SK-N-SH (cell line): Measurements from ENCODE around the gene PPP1R13L. TPM values are rescaled to one million over a fixed set of nuclear protein-coding genes. Genes with fewer than 3 reads are reported as not detected.

Source experiments
- CTCF ChIA-PET: fragments of 300-600, 350-600 bp; formaldehyde crosslinking; extraction: SDS; loops from one replicate; lab custom pipeline; 2021; lab: Yijun Ruan, JAX
- POLR2A ChIA-PET: fragments of 350-600 bp; sonication (Branson Sonifier 250); formaldehyde crosslinking; extraction: SDS; loops from one replicate; lab custom pipeline; 2020; ENCODE audit warnings: antibody characterized with exemption, inconsistent platforms; lab: Yijun Ruan, JAX
- DNase-seq: peaks from one replicate; pipeline ENCODE4 v3.0.0; 2012
- H2AFZ ChIP-seq: fragments of 200-600 bp; sonication (generic); 2 replicates; pipeline ENCODE4 v1.8.1; 2016; ENCODE audit warnings: antibody characterized with exemption, mild to moderate bottlenecking, low read depth
- H3F3A ChIP-seq: fragments of 200-600 bp; sonication (generic); replicated peaks from 2 replicates; pipeline ENCODE3; 2016; ENCODE audit warnings: antibody characterized with exemption, mild to moderate bottlenecking; ENCODE audit not compliant: insufficient read depth
- H3K27ac ChIP-seq, 2 experiments: fragments of 200-500 bp in 1 of 2; fragments of 200-600 bp in 1 of 2; sonication (Bioruptor generic) in 1 of 2; sonication (generic), shearing (Covaris generic) in 1 of 2; 2 replicates each; pipeline versions ENCODE4 v1.5.1 to v1.6.1; 2014 to 2016; ENCODE audit warnings: low read depth in 2 of 2, inconsistent platforms in 1 of 2, low read length in 1 of 2, mild to moderate bottlenecking in 1 of 2, mixed read lengths in 1 of 2
- H3K27me3 ChIP-seq: fragments of 200-600 bp; sonication (generic), shearing (Covaris generic); 2 replicates; pipeline ENCODE4 v1.6.1; 2016; ENCODE audit warnings: mixed run types; ENCODE audit not compliant: insufficient read depth
- H3K36me3 ChIP-seq, 2 experiments: fragments of 200-500 bp in 1 of 2; fragments of 200-600 bp in 1 of 2; sonication (Bioruptor generic) in 1 of 2; sonication (generic) in 1 of 2; replicated peaks in 1 of 2; 2 replicates each; pipeline versions ENCODE3 to v1.5.1; 2014 to 2016; ENCODE audit warnings: low read length in 1 of 2, mild to moderate bottlenecking in 1 of 2; ENCODE audit not compliant: insufficient read depth in 2 of 2, control insufficient read depth in 1 of 2
- H3K4me1 ChIP-seq, 2 experiments: fragments of 200-500 bp in 1 of 2; fragments of 200-600 bp in 1 of 2; sonication (Bioruptor generic) in 1 of 2; sonication (generic), shearing (Covaris generic) in 1 of 2; 2 replicates each; pipeline versions ENCODE4 v1.5.1 to v1.6.1; 2014 to 2016; ENCODE audit warnings: low read depth in 1 of 2, low read length in 1 of 2, mixed run types in 1 of 2; ENCODE audit not compliant: insufficient read depth in 2 of 2, control insufficient read depth in 1 of 2
- H3K4me2 ChIP-seq: fragments of 200-600 bp; sonication (generic), shearing (Covaris generic); 2 replicates; pipeline ENCODE4 v1.6.1; 2017; ENCODE audit warnings: mixed run types
- H3K4me3 ChIP-seq, 2 experiments: fragments of 200-500 bp in 1 of 2; fragments of 200-600 bp in 1 of 2; sonication (Bioruptor generic) in 1 of 2; sonication (generic), shearing (Covaris generic) in 1 of 2; 2 replicates each; pipeline versions ENCODE4 v1.5.1 to v1.8.1; 2014 to 2016; ENCODE audit warnings: low read depth in 2 of 2, inconsistent platforms in 1 of 2, low read length in 1 of 2, mild to moderate bottlenecking in 1 of 2, mixed read lengths in 1 of 2, moderate library complexity in 1 of 2
- H3K79me2 ChIP-seq: fragments of 200-600 bp; sonication (generic); 2 replicates; pipeline ENCODE4 v1.8.1; 2017; ENCODE audit warnings: mild to moderate bottlenecking; ENCODE audit not compliant: insufficient read depth
- H3K9ac ChIP-seq: fragments of 200-600 bp; sonication (generic); 2 replicates; pipeline ENCODE4 v1.6.1; 2017; ENCODE audit warnings: mixed run types
- H3K9me2 ChIP-seq: fragments of 200-600 bp; sonication (generic); 2 replicates; pipeline ENCODE4 v1.6.1; 2017; ENCODE audit warnings: mixed run types
- H3K9me3 ChIP-seq: fragments of 200-600 bp; sonication (generic); 2 replicates; pipeline ENCODE4 v1.6.1; 2017; ENCODE audit warnings: mixed run types, mild to moderate bottlenecking, moderate library complexity
- H4K20me1 ChIP-seq: fragments of 200-600 bp; sonication (generic); 2 replicates; pipeline ENCODE4 v1.6.1; 2017; ENCODE audit warnings: mild to moderate bottlenecking, mixed run types; ENCODE audit not compliant: insufficient read depth
- CHD2 ChIP-seq: fragments of 150-350 bp; IDR thresholded peaks from 2 replicates; pipeline ENCODE4 v1.6.1; 2018; ENCODE audit warnings: low read length; ENCODE audit not compliant: partially characterized antibody
- ELF1 ChIP-seq: IDR thresholded peaks from 2 replicates; pipeline ENCODE4 v1.4.0; 2012
- EP300 ChIP-seq, 2 experiments: IDR thresholded peaks; 2 replicates each; pipeline versions ENCODE4 v1.4.0 to v1.6.1; 2012; ENCODE audit warnings: borderline replicate concordance in 1 of 2, low read depth in 1 of 2, low read length in 1 of 2
- EZH2phosphoT487 ChIP-seq: fragments of 200-600 bp; sonication (generic); IDR thresholded peaks from 2 replicates; pipeline ENCODE4 v1.6.1; 2017; ENCODE audit warnings: low read depth, mixed run types, mild to moderate bottlenecking, antibody characterized with exemption, moderate library complexity, borderline replicate concordance
- FOXJ3 ChIP-seq: sonication (generic); formaldehyde crosslinking; IDR thresholded peaks from 2 replicates; pipeline ENCODE4 v1.5.1; 2020; ENCODE audit warnings: mild to moderate bottlenecking, missing genetic modification reagents
- FOXM1 ChIP-seq: IDR thresholded peaks from 2 replicates; pipeline ENCODE4 v1.4.0; 2012; ENCODE audit warnings: low read depth, mild to moderate bottlenecking
- GABPA ChIP-seq: IDR thresholded peaks from 2 replicates; pipeline ENCODE4 v1.4.0; 2012; ENCODE audit warnings: low read depth, mild to moderate bottlenecking
- JUND ChIP-seq: IDR thresholded peaks from 2 replicates; pipeline ENCODE4 v1.4.0; 2012
- MAX ChIP-seq: IDR thresholded peaks from 2 replicates; pipeline ENCODE4 v1.4.0; 2012; ENCODE audit warnings: low read depth
- MEF2A ChIP-seq: IDR thresholded peaks from 2 replicates; pipeline ENCODE4 v1.4.0; 2012; ENCODE audit warnings: low read depth, borderline replicate concordance
- NRF1 ChIP-seq: IDR thresholded peaks from 2 replicates; pipeline ENCODE4 v1.6.1; 2012; ENCODE audit warnings: low read depth, mild to moderate bottlenecking, low read length
- PBX3 ChIP-seq: IDR thresholded peaks from 2 replicates; pipeline ENCODE4; 2012
- POLR2AphosphoS5 ChIP-seq: IDR thresholded peaks from 2 replicates; pipeline ENCODE4 v1.6.1; 2012; ENCODE audit warnings: low read depth, low read length
- RAD21 ChIP-seq: IDR thresholded peaks from 2 replicates; pipeline ENCODE4 v1.6.1; 2012; ENCODE audit warnings: mild to moderate bottlenecking, low read length
- REST ChIP-seq: IDR thresholded peaks from 2 replicates; pipeline ENCODE4 v1.6.1; 2012; ENCODE audit warnings: mild to moderate bottlenecking, low read depth, low read length, moderate library complexity
- RXRA ChIP-seq: IDR thresholded peaks from 2 replicates; pipeline ENCODE4 v1.4.0; 2012; ENCODE audit warnings: low read depth, mild to moderate bottlenecking, borderline replicate concordance
- SIN3A ChIP-seq: IDR thresholded peaks from 2 replicates; pipeline ENCODE4 v1.6.1; 2012; ENCODE audit warnings: low read depth, mild to moderate bottlenecking, low read length, moderate library complexity, borderline replicate concordance
- SMC3 ChIP-seq: IDR thresholded peaks from 2 replicates; pipeline ENCODE4 v1.6.1; 2012; ENCODE audit warnings: low read depth, low read length, improper control_type of control experiment
- TAF1 ChIP-seq: IDR thresholded peaks from 2 replicates; pipeline ENCODE4 v1.6.1; 2012; ENCODE audit warnings: low read depth, mild to moderate bottlenecking, low read length, moderate library complexity, borderline replicate concordance
- TCF12 ChIP-seq: IDR thresholded peaks from 2 replicates; pipeline ENCODE4 v1.4.0; 2012
- TEAD4 ChIP-seq: IDR thresholded peaks from 2 replicates; pipeline ENCODE4 v1.4.0; 2012; ENCODE audit warnings: mild to moderate bottlenecking, borderline replicate concordance; ENCODE audit not compliant: insufficient read depth
- USF1 ChIP-seq: IDR thresholded peaks from 2 replicates; pipeline ENCODE4 v1.4.0; 2012; ENCODE audit warnings: low read depth, borderline replicate concordance
- YY1 ChIP-seq: IDR thresholded peaks from 2 replicates; pipeline ENCODE4 v1.4.0; 2012; ENCODE audit warnings: low read depth, mild to moderate bottlenecking
- ZBTB33 ChIP-seq: IDR thresholded peaks from 2 replicates; pipeline ENCODE4 v1.4.0; 2012; ENCODE audit warnings: low read depth, borderline replicate concordance
- WGBS: methylation state at CpG from one replicate; pipeline ENCODE4 v1.1.6; 2017; ENCODE audit warnings: low lambda C conversion rate; 5-methylcytosine and 5-hydroxymethylcytosine counted together
- polyA plus RNA-seq, 3 experiments: library from polyadenylated mRNA; depleted of rRNA; stranded (reverse); fragments of >200 nt; gene quantifications; 2 replicates each; pipeline ENCODE4 v1.2.3, GENCODE V29; 2012

PPP1R13L gene
- polyA plus RNA-seq, 1 of the 3 experiments (the other 2 are of a cell fraction), result 18.0 TPM

GRCh38 chr19:45424191-45425058 lies 19.6 kb upstream of the PPP1R13L start:
- no peaks in the 10 kb centered on the region for H3K27me3 ChIP-seq
- H3K4me1 ChIP-seq, result peaks cover 15 to 26% of the 10 kb centered on the region in 2 experiments
- peak overlapping the region; percentile 78 for H3K9ac ChIP-seq
- no peaks in the 10 kb centered on the region for H3K9me3 ChIP-seq
- DNase-seq, result peak; percentile 67
- H3K36me3 ChIP-seq, result peaks cover 4% of the 10 kb centered on the region in 2 experiments
- ChIA-PET CTCF (interaction anchor here (0.6 to 4.7 kb wide), 4 partner anchors 15 to 100 kb away, joined by 3 to 57 read pairs (median 25); no protein-coding TSS in a partner anchor), POLR2A (interaction anchor here (1.1 kb wide), 1 partner anchor 54 kb away, joined by 3 read pairs; no protein-coding TSS in a partner anchor)
- H2AFZ ChIP-seq, result peak overlapping the region; percentile 53
- H3K4me2 ChIP-seq, result peak overlapping the region; percentile 97
- peak overlapping the region; percentile 92 to 100 for H3K27ac ChIP-seq
- 15% methylated on average over 20 of the region's 24 CpGs for WGBS
- H3K79me2 ChIP-seq, result peaks cover 34% of the 10 kb centered on the region
- H3K9me2 ChIP-seq, result no peaks in the 10 kb centered on the region
- peak overlapping the region; percentile 67 to 85 for H3K4me3 ChIP-seq
- H4K20me1 ChIP-seq, result no peaks in the 10 kb centered on the region; the same call in 1 of the 2 replicates
- peaks cover 41% of the 10 kb centered on the region for H3F3A ChIP-seq
- TF ChIP-seq POLR2AphosphoS5 (peak; percentile 78), PBX3 (peak; percentile 49), ZBTB33 (peak; percentile 63; the same call in 1 of the 2 replicates), RXRA (peak; percentile 71; the same call in 1 of the 2 replicates), JUND (peak; percentile 98), EP300 (IDR thresholded peaks at IDR 0.05; ENCODE audit: borderline replicate concordance in 1 of 2, low read depth in 1 of 2, low read length in 1 of 2) (peak in 1 of 2 experiments; percentile 87; a peak in 2 of 4 replicates), YY1 (no peak), TCF12 (peak; percentile 86), REST (peak; percentile 73), TEAD4 (peak; percentile 67; the same call in 1 of the 2 replicates), USF1 (0 out of 2 replicates have a peak, but pooled peaks have one; percentile 21), MEF2A (peak; percentile 26; the same call in 1 of the 2 replicates), FOXJ3 (no peak), TAF1 (peak; percentile 58; the same call in 1 of the 2 replicates), RAD21 (no peak), SIN3A (no peak; the same call in 1 of the 2 replicates), EZH2phosphoT487 (no peak), GABPA (0 out of 2 replicates have a peak, but pooled peaks have one; percentile 50), NRF1 (no peak), FOXM1 (0 out of 2 replicates have a peak, but pooled peaks have one; percentile 22), ELF1 (peak; percentile 83), SMC3 (no peak), MAX (peak; percentile 60), CHD2 (no peak)
